HepG2 (cell line): Measurements from ENCODE around the gene PRRT1. TPM values are rescaled to one million over a fixed set of nuclear protein-coding genes. Genes with fewer than 3 reads are reported as not detected.

Source experiments
- NFAT5 ChIP-seq: sonication (generic); formaldehyde crosslinking; IDR thresholded peaks from 2 replicates; pipeline ENCODE4 v1.4.0; 2020; ENCODE audit warnings: missing genetic modification reagents
- TAF1 ChIP-seq: sonication (generic); formaldehyde crosslinking; IDR thresholded peaks from 2 replicates; pipeline ENCODE4 v1.4.0; 2020; ENCODE audit warnings: missing genetic modification reagents
- TFDP2 ChIP-seq: sonication (generic); formaldehyde crosslinking; IDR thresholded peaks from 2 replicates; pipeline ENCODE4 v1.4.0; 2020; ENCODE audit warnings: missing genetic modification reagents
- ZBTB34 ChIP-seq: sonication (generic); formaldehyde crosslinking; IDR thresholded peaks from 2 replicates; pipeline ENCODE4 v1.8.0; 2022; ENCODE audit warnings: mild to moderate bottlenecking, missing genetic modification reagents
- ZNF326 ChIP-seq: sonication (generic); formaldehyde crosslinking; IDR thresholded peaks from 2 replicates; pipeline ENCODE4 v1.4.0; 2020; ENCODE audit warnings: missing genetic modification reagents, borderline replicate concordance
- polyA plus RNA-seq, 8 experiments: library from polyadenylated mRNA; depleted of rRNA in 3 of 8; stranded (reverse) in 7 of 8; unstranded in 1 of 8; fragments of >200 nt; fragmentation: Illumina TruSeq in 4 of 8; extraction: Trizol in 4 of 8; gene quantifications; 2 replicates each; pipeline versions ENCODE4 v1.2.1 to v1.2.3, GENCODE V29; 2011 to 2016; ENCODE audit warnings: low read depth in 4 of 8, missing spikeins in 1 of 8, mixed read lengths in 1 of 8; ENCODE audit not compliant: insufficient read depth in 1 of 8
- total RNA-seq, 5 experiments: library from RNA; depleted of rRNA; stranded (reverse); fragments of >200 nt; fragmentation: Illumina TruSeq; extraction: Trizol; gene quantifications; 2 replicates each; pipeline ENCODE4 v1.2.3, GENCODE V29; 2016; ENCODE audit warnings: low read depth in 1 of 5
- TF ChIP-seq, protein P1 (sequence below): sonication (generic); formaldehyde crosslinking; IDR thresholded peaks from 2 replicates; pipeline ENCODE4 v1.5.1; 2020; ENCODE audit warnings: mild to moderate bottlenecking, missing genetic modification reagents, moderate library complexity
- TF ChIP-seq, protein P2 (sequence below): sonication (generic); formaldehyde crosslinking; IDR thresholded peaks from 2 replicates; pipeline ENCODE4 v1.4.0; 2020; ENCODE audit warnings: missing genetic modification reagents

PRRT1 gene
- total and polyA plus RNA-seq, 2 of the 13 experiments (the other 11 are each of a cell fraction or from before 2014, with no cell fraction given): 0.64 to 1.4 TPM

GRCh38 chr6:32118782-32119628 lies 32.7 kb downstream of the PRRT1 start (continued):
- no peak for TF ChIP-seq ZBTB34 (CRISPR knock-in tag)
- TF ChIP-seq, protein P1, sequence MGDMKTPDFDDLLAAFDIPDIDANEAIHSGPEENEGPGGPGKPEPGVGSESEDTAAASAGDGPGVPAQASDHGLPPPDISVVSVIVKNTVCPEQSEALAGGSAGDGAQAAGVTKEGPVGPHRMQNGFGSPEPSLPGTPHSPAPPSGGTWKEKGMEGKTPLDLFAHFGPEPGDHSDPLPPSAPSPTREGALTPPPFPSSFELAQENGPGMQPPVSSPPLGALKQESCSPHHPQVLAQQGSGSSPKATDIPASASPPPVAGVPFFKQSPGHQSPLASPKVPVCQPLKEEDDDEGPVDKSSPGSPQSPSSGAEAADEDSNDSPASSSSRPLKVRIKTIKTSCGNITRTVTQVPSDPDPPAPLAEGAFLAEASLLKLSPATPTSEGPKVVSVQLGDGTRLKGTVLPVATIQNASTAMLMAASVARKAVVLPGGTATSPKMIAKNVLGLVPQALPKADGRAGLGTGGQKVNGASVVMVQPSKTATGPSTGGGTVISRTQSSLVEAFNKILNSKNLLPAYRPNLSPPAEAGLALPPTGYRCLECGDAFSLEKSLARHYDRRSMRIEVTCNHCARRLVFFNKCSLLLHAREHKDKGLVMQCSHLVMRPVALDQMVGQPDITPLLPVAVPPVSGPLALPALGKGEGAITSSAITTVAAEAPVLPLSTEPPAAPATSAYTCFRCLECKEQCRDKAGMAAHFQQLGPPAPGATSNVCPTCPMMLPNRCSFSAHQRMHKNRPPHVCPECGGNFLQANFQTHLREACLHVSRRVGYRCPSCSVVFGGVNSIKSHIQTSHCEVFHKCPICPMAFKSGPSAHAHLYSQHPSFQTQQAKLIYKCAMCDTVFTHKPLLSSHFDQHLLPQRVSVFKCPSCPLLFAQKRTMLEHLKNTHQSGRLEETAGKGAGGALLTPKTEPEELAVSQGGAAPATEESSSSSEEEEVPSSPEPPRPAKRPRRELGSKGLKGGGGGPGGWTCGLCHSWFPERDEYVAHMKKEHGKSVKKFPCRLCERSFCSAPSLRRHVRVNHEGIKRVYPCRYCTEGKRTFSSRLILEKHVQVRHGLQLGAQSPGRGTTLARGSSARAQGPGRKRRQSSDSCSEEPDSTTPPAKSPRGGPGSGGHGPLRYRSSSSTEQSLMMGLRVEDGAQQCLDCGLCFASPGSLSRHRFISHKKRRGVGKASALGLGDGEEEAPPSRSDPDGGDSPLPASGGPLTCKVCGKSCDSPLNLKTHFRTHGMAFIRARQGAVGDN: peak; percentile 77
- 0 out of 2 replicates have a peak, but pooled peaks have one; percentile 22 for TF ChIP-seq TFDP2 (CRISPR knock-in tag)
- TF ChIP-seq TAF1 (CRISPR knock-in tag): peak; percentile 49; the same call in 1 of the 2 replicates
- TF ChIP-seq, protein P2, sequence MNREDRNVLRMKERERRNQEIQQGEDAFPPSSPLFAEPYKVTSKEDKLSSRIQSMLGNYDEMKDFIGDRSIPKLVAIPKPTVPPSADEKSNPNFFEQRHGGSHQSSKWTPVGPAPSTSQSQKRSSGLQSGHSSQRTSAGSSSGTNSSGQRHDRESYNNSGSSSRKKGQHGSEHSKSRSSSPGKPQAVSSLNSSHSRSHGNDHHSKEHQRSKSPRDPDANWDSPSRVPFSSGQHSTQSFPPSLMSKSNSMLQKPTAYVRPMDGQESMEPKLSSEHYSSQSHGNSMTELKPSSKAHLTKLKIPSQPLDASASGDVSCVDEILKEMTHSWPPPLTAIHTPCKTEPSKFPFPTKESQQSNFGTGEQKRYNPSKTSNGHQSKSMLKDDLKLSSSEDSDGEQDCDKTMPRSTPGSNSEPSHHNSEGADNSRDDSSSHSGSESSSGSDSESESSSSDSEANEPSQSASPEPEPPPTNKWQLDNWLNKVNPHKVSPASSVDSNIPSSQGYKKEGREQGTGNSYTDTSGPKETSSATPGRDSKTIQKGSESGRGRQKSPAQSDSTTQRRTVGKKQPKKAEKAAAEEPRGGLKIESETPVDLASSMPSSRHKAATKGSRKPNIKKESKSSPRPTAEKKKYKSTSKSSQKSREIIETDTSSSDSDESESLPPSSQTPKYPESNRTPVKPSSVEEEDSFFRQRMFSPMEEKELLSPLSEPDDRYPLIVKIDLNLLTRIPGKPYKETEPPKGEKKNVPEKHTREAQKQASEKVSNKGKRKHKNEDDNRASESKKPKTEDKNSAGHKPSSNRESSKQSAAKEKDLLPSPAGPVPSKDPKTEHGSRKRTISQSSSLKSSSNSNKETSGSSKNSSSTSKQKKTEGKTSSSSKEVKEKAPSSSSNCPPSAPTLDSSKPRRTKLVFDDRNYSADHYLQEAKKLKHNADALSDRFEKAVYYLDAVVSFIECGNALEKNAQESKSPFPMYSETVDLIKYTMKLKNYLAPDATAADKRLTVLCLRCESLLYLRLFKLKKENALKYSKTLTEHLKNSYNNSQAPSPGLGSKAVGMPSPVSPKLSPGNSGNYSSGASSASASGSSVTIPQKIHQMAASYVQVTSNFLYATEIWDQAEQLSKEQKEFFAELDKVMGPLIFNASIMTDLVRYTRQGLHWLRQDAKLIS: no peak
- no peak for TF ChIP-seq ZNF326 (CRISPR knock-in tag)
- 0 out of 2 replicates have a peak, but pooled peaks have one; percentile 43 for TF ChIP-seq NFAT5 (CRISPR knock-in tag)
